IMR-90 (cell line): Measurements from ENCODE around the gene GAL3ST1.

Experiments
- CHD1 ChIP-seq: IDR thresholded peaks from 2 replicates; pipeline ENCODE4 v1.6.1; 2012; ENCODE audit warnings: low read depth, low read length, improper control_type of control experiment
- TF ChIP-seq, protein P1 (sequence below): conservative IDR thresholded peaks from 2 replicates; pipeline ENCODE4 v1.5.1; 2012; ENCODE audit warnings: mild to moderate bottlenecking, low read depth, low read length, improper control_type of control experiment

DNA sequence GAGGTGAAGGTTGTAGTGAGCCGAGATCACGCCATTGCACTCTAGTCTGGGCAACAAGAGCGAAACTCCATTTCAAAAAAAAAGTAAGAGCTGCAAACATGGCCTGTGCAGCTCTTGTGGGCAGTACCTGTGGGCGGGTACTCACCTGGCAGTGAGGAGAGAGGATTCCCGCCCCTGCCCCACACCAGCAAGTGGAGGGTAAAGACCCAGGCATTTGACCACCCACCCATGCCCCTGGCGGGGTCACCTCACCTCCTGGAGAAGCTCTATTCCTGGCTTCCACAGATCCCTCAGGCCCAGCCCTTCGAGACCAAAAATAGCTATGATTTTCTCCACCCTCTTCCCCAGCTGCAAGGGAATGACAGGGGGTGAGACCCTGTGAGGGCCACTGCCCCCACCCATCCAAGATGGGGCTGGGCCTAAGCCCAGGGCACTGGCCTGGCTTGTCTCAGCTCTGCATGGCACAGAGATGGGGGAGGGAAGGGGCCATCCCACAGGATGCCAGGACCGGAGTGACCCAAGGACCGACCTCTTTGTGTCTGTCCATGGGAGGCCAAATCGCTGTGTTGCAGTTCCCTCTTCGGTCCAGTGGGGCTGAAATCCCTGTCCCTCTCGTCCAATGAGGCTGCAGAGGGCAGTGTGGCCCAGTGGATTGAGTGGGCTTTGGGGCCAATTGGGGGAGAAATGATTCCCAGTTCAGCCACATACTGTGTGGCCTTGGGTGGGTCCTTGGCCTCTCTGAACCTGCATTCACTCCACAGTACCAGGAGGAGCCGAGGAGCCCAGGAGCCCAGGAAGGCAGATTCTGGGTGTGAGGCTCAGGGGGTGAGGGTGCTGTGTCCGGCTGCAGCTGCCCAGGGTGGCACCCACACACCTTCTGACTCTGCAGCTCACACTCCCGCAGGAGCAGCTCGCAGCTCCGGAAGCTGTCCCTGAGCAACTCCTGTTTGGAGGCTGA, 42.5 kb downstream of the GAL3ST1 start:
- TF ChIP-seq, protein P1, sequence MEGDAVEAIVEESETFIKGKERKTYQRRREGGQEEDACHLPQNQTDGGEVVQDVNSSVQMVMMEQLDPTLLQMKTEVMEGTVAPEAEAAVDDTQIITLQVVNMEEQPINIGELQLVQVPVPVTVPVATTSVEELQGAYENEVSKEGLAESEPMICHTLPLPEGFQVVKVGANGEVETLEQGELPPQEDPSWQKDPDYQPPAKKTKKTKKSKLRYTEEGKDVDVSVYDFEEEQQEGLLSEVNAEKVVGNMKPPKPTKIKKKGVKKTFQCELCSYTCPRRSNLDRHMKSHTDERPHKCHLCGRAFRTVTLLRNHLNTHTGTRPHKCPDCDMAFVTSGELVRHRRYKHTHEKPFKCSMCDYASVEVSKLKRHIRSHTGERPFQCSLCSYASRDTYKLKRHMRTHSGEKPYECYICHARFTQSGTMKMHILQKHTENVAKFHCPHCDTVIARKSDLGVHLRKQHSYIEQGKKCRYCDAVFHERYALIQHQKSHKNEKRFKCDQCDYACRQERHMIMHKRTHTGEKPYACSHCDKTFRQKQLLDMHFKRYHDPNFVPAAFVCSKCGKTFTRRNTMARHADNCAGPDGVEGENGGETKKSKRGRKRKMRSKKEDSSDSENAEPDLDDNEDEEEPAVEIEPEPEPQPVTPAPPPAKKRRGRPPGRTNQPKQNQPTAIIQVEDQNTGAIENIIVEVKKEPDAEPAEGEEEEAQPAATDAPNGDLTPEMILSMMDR = no peak
- TF ChIP-seq CHD1 = no peak
